Renal cortical epithelial cell (primary cell): Measurements from ENCODE around the gene RNF43. TPM values are rescaled to one million over a fixed set of nuclear protein-coding genes. Genes with fewer than 3 reads are reported as not detected.

Experiments
- total RNA-seq: library from RNA; depleted of rRNA; stranded (reverse); fragments of >200 nt; gene quantifications from 2 replicates; pipeline ENCODE4 v1.2.3, GENCODE V29; 2014

The RNF43 gene
- total RNA-seq, 1 donor from 2014 or later: 6.0 TPM

Other genes starting within 250 kb of the RNF43 start
- not detected in 2 replicates for gene EPX, start 224.8 kb downstream of the RNF43 start, total RNA-seq
- gene MKS1, start 198.3 kb downstream of the RNF43 start, total RNA-seq: 15.7 and 20.1 TPM in 2 replicates
- gene LPO, start 178.9 kb downstream of the RNF43 start, total RNA-seq: not detected in 2 replicates
- gene MPO, start 136.6 kb downstream of the RNF43 start, total RNA-seq: 0.17 TPM in 1 of 2 replicates, not detected in the other
- gene TSPOAP1, start 88.7 kb downstream of the RNF43 start, total RNA-seq: 0.17 and 6.1 TPM in 2 replicates
- gene SUPT4H1, start 65.3 kb downstream of the RNF43 start, total RNA-seq: 53.8 and 85.3 TPM in 2 replicates
- under 0.01 TPM in 1 of 2 replicates, not detected in the other for gene HSF5, start 70.9 kb upstream of the RNF43 start, total RNA-seq
- gene MTMR4, start 97.1 kb upstream of the RNF43 start, total RNA-seq: 41.7 and 46.1 TPM in 2 replicates